ENCODE results near the gene AMFR. TPM values are rescaled to one million over a fixed set of nuclear protein-coding genes. Genes with fewer than 3 reads are reported as not detected.
A peak's percentile ranks its signal among the peaks of the same experiment; 100 is the strongest.

The AMFR gene
- total RNA-seq, 1 experiment from 2014 or later: 25.6 TPM

GRCh38 chr16:56451753-56452689 is 26.7 kb upstream of the AMFR start:
- Histone ChIP-seq H3K27ac (ENCODE audit: insufficient read length, low read depth, low read length) (no peak overlapping the region), H3K56ac (ENCODE audit: insufficient read length, low read depth, low read length) (no peak overlapping the region), H4K5ac (ENCODE audit: insufficient read length, low read depth, low read length) (no peak overlapping the region), H2AK5ac (ENCODE audit: insufficient read length, low read length) (no peak overlapping the region), H2BK5ac (ENCODE audit: insufficient read length, low read length) (no peak overlapping the region), H3K23ac (ENCODE audit: insufficient read length, low read depth, low read length) (no peak overlapping the region), H3K4me2 (ENCODE audit: insufficient read depth, insufficient read length, low read length) (peak overlapping the region; percentile 84), H2BK120ac (ENCODE audit: low read depth, low read length, poor library complexity, severe bottlenecking) (no peak overlapping the region), H4K8ac (replicated peaks; ENCODE audit: insufficient read length, low read depth, low read length) (peak overlapping the region; percentile 35), H3K27me3 (ENCODE audit: insufficient read depth, low read length) (no peaks in the 10 kb centered on the region), H2BK20ac (ENCODE audit: low read depth, low read length, poor library complexity, severe bottlenecking) (no peak overlapping the region), H2AFZ (ENCODE audit: low read length) (no peak overlapping the region), H3K4ac (ENCODE audit: low read depth, low read length) (no peak overlapping the region), H3K9ac (ENCODE audit: extremely low read depth, insufficient read length, low read length) (peak overlapping the region; percentile 73), H4K20me1 (ENCODE audit: control insufficient read depth, insufficient read depth, insufficient read length) (no peaks in the 10 kb centered on the region), H2BK12ac (ENCODE audit: insufficient read length, low read depth, low read length) (no peak overlapping the region), H4K91ac (ENCODE audit: insufficient read length, low read depth, low read length) (no peak overlapping the region), H3K23me2 (ENCODE audit: insufficient read length, low read depth, low read length, poor library complexity, severe bottlenecking) (peaks cover 14% of the 10 kb centered on the region), H2BK15ac (ENCODE audit: low read depth, low read length) (no peak overlapping the region), H3K18ac (ENCODE audit: insufficient read length, low read depth, low read length) (no peak overlapping the region), H3K9me3 (ENCODE audit: control insufficient read depth, low read depth, low read length) (no peaks in the 10 kb centered on the region), H3T11ph (ENCODE audit: low read length) (no peak overlapping the region), H3K79me2 (ENCODE audit: insufficient read depth, low read length) (peaks cover 34% of the 10 kb centered on the region), H3K14ac (ENCODE audit: insufficient read depth, low read length) (peak overlapping the region; percentile 74; the same call in 1 of the 2 replicates), H3K79me1 (ENCODE audit: insufficient read depth, low read depth, low read length, poor library complexity, severe bottlenecking) (peaks cover 6% of the 10 kb centered on the region), H3K4me1 (ENCODE audit: insufficient read depth, low read length) (peaks cover 5% of the 10 kb centered on the region; the same call in 1 of the 2 replicates)
- peak; percentile 28 for DNase-seq
- Mint-ChIP-seq H3K4me3 (peak overlapping the region; percentile 96 to 99), H3K4me1 (peaks cover 17 to 23% of the 10 kb centered on the region in 2 experiments), H3K27ac (peak overlapping the region; percentile 94 to 99 (median 97)), H3K9me3 (no peaks in the 10 kb centered on the region; a peak in 1 of 5 replicates), H3K27me3 (ENCODE audit: low read depth) (no peaks in the 10 kb centered on the region), H3K36me3 (ENCODE audit: insufficient read depth in 1 of 3, low read depth in 3 of 3) (peaks cover 25 to 46% (median 45%) of the 10 kb centered on the region in 3 experiments)
- no peak for TF ChIP-seq CTCF (conservative IDR thresholded peaks at IDR 0.05)
- no CpG with 5 or more reads among the region's 31 CpGs for WGBS (ENCODE audit: extremely low coverage, insufficient read length, low lambda C conversion rate)
